HEK293T (cell line): ENCODE results near the gene VWC2L.

Experiments
- CTCF ChIA-PET: fragments of 350-600 bp; formaldehyde crosslinking; extraction: SDS; loops from one replicate; lab custom pipeline; 2021; ENCODE audit warnings: antibody characterized with exemption, inconsistent platforms; lab: Yijun Ruan, JAX
- POLR2A ChIA-PET: fragments of 350-600 bp; formaldehyde crosslinking; extraction: SDS; loops from one replicate; lab custom pipeline; 2020; ENCODE audit warnings: antibody characterized with exemption, inconsistent platforms; lab: Yijun Ruan, JAX
- DNase-seq: peaks from one replicate; pipeline ENCODE4 v3.0.0; 2012; ENCODE audit warnings: mixed read lengths; ENCODE audit errors: extremely low spot score
- ARNT ChIP-seq: fragments of 450-650 bp; IDR thresholded peaks from 2 replicates; pipeline ENCODE4 v1.6.1; 2017; ENCODE audit warnings: mild to moderate bottlenecking
- BHLHE40 ChIP-seq: fragments of 450-650 bp; IDR thresholded peaks from 2 replicates; pipeline ENCODE4 v1.6.1; 2016; ENCODE audit warnings: mild to moderate bottlenecking, moderate library complexity, borderline replicate concordance
- CTBP1 ChIP-seq: fragments of 450-650 bp; IDR thresholded peaks from 2 replicates; pipeline ENCODE4 v1.6.1; 2016; ENCODE audit warnings: borderline replicate concordance
- ELF4 ChIP-seq: fragments of 450-650 bp; IDR thresholded peaks from 2 replicates; pipeline ENCODE4 v1.6.1; 2017; ENCODE audit warnings: antibody characterized with exemption
- FOXA1 ChIP-seq: fragments of 450-650 bp; IDR thresholded peaks from 2 replicates; pipeline ENCODE4 v1.6.1; 2016; ENCODE audit warnings: mild to moderate bottlenecking
- FOXK2 ChIP-seq: fragments of 450-650 bp; IDR thresholded peaks from 2 replicates; pipeline ENCODE4 v1.6.1; 2016; ENCODE audit warnings: mild to moderate bottlenecking
- FOXM1 ChIP-seq: fragments of 450-650 bp; IDR thresholded peaks from 2 replicates; pipeline ENCODE4 v1.6.1; 2017; ENCODE audit warnings: mild to moderate bottlenecking, borderline replicate concordance
- HDGF ChIP-seq: fragments of 450-650 bp; IDR thresholded peaks from 2 replicates; pipeline ENCODE4 v1.6.1; 2017; ENCODE audit warnings: antibody characterized with exemption, borderline replicate concordance
- L3MBTL2 ChIP-seq: fragments of 450-650 bp; conservative IDR thresholded peaks from 2 replicates; pipeline ENCODE4 v1.6.1; 2016; ENCODE audit warnings: mild to moderate bottlenecking
- LEF1 ChIP-seq: fragments of 450-650 bp; IDR thresholded peaks from 2 replicates; pipeline ENCODE4 v1.6.1; 2017; ENCODE audit warnings: mild to moderate bottlenecking, borderline replicate concordance
- NFRKB ChIP-seq: fragments of 450-650 bp; IDR thresholded peaks from 2 replicates; pipeline ENCODE4 v1.6.1; 2016; ENCODE audit warnings: mild to moderate bottlenecking, moderate library complexity
- PKNOX1 ChIP-seq: fragments of 450-650 bp; IDR thresholded peaks from 2 replicates; pipeline ENCODE4 v1.6.1; 2016
- SP1 ChIP-seq: fragments of 450-650 bp; IDR thresholded peaks from 2 replicates; pipeline ENCODE4 v1.6.1; 2017
- SUZ12 ChIP-seq: fragments of 450-650 bp; IDR thresholded peaks from 2 replicates; pipeline ENCODE4 v1.6.1; 2016; ENCODE audit warnings: mild to moderate bottlenecking
- TARDBP ChIP-seq: fragments of 450-650 bp; IDR thresholded peaks from 2 replicates; pipeline ENCODE4 v1.6.1; 2016
- ZNF384 ChIP-seq: fragments of 450-650 bp; IDR thresholded peaks from 2 replicates; pipeline ENCODE4 v1.6.1; 2016

Gene VWC2L

DNA sequence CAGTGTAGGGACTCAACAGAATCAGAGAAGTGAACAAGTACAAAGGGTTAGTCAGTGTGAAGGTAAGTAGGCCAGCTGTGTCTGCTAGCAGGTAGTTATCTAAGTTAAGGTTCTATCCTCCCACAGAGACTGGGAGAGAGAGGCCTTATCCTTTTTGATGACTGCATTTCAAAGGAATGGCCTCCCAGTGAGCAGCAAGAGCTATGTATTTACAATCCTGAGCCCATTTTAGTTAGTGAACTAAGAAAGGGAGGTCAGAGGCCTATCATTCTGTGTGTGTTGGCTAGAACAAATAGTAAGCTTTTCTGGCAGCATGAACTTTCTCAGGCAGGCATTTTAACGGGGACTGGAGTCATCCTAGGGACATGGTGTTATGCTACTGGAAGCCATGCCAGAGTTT, 182.9 kb downstream of the VWC2L start:
- ChIA-PET CTCF (no interaction called here), POLR2A (no interaction called here)
- TF ChIP-seq FOXK2 (no peak), FOXM1 (no peak), BHLHE40 (no peak), LEF1 (no peak), SP1 (no peak), L3MBTL2 (no peak), FOXA1 (no peak), HDGF (no peak), ZNF384 (no peak), PKNOX1 (no peak), ARNT (no peak), TARDBP (no peak), CTBP1 (no peak)
- DNase-seq = peak; percentile 9

GRCh38 chr2:214601852-214602633, 191.2 kb downstream of the VWC2L start:
- TF ChIP-seq L3MBTL2 (no peak), ELF4 (no peak), TARDBP (no peak), SP1 (no peak), SUZ12 (no peak), BHLHE40 (no peak), LEF1 (no peak), PKNOX1 (no peak), ZNF384 (no peak), HDGF (no peak), CTBP1 (no peak), FOXA1 (no peak), FOXM1 (no peak), ARNT (no peak), FOXK2 (no peak), NFRKB (no peak)

DNA sequence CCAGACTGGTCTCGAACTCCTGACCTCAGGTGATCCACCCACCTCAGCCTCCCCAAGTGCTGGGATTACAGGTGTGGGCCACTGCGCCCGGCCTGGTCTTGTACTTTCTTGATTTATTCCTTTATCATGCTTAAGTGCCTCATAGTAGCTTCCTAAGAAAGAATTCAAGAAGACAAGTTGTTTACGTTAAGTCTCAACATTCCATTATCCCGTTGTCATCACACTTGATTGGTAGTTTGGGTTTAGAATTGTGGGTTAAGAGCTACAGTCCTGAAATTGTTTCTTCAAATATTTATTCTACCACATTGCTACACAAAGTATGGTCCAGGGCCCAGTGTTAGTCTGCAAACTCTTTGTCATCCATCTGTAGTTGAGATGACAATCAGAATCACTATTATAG, 194.0 kb downstream of the VWC2L start:
- no peak for TF ChIP-seq ELF4
- TF ChIP-seq CTBP1 = no peak
- TF ChIP-seq TARDBP = no peak
- TF ChIP-seq HDGF = no peak
- no peak for TF ChIP-seq FOXM1
- TF ChIP-seq LEF1 = no peak
- no peak for TF ChIP-seq SP1
- no peak for TF ChIP-seq SUZ12
- no peak for TF ChIP-seq PKNOX1
- TF ChIP-seq BHLHE40 = no peak
- no peak for TF ChIP-seq NFRKB
- no peak for TF ChIP-seq FOXK2
- ChIA-PET CTCF (no interaction called here), POLR2A (no interaction called here)
- DNase-seq = no peak

More at GRCh38 chr2:214601852-214602633, 191.2 kb downstream of the VWC2L start:
- no peak for DNase-seq
- ChIA-PET POLR2A (no interaction called here), CTCF (interaction anchor here (0.6 kb wide), 1 partner anchor 39 kb away, joined by 7 read pairs; no protein-coding TSS in a partner anchor)

DNA sequence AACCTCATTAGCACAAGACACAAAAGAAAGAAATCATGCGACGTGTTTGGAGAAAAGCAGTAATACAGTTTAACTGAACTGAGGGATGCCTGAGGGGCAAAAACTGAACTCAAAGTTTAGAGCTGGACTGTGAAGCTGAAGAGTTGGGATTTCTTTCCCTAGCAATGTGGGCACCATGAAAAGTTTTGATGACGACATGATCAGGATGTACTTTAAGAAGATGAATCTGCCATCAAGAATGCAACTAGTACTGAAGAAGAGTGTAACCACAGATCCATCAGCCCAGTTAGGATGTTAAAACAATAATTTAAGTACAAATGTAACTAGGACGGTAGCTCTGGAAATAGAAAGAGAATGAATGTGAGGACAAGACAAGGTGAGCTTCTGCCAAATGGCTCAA, 196.2 kb downstream of the VWC2L start:
- ChIA-PET POLR2A (no interaction called here), CTCF (no interaction called here)
- no peak for DNase-seq
- no peak for TF ChIP-seq BHLHE40
- TF ChIP-seq TARDBP = no peak
- TF ChIP-seq ARNT = no peak
- no peak for TF ChIP-seq ZNF384
- TF ChIP-seq PKNOX1 = no peak
- no peak for TF ChIP-seq FOXK2
- no peak for TF ChIP-seq ELF4
- TF ChIP-seq FOXM1 = no peak
- TF ChIP-seq SP1 = no peak
- no peak for TF ChIP-seq LEF1
- TF ChIP-seq NFRKB = no peak
- no peak for TF ChIP-seq SUZ12
- no peak for TF ChIP-seq FOXA1
- TF ChIP-seq HDGF = no peak
- TF ChIP-seq CTBP1 = no peak
- no peak for TF ChIP-seq L3MBTL2

- TF ChIP-seq FOXK2 (no peak), SP1 (no peak)
- no peak for DNase-seq
- CTCF ChIA-PET = no interaction called here
- POLR2A ChIA-PET = no interaction called here
Observed at GRCh38 chr2:214611015-214611414, 200.2 kb downstream of the VWC2L start.
